Measurements from ENCODE around the gene KLHL12. TPM values are rescaled to one million over a fixed set of nuclear protein-coding genes. Genes with fewer than 3 reads are reported as not detected.

KLHL12 gene
- total RNA-seq, 2 donors from 2014 or later: 28.7 to 29.6 TPM

DNA sequence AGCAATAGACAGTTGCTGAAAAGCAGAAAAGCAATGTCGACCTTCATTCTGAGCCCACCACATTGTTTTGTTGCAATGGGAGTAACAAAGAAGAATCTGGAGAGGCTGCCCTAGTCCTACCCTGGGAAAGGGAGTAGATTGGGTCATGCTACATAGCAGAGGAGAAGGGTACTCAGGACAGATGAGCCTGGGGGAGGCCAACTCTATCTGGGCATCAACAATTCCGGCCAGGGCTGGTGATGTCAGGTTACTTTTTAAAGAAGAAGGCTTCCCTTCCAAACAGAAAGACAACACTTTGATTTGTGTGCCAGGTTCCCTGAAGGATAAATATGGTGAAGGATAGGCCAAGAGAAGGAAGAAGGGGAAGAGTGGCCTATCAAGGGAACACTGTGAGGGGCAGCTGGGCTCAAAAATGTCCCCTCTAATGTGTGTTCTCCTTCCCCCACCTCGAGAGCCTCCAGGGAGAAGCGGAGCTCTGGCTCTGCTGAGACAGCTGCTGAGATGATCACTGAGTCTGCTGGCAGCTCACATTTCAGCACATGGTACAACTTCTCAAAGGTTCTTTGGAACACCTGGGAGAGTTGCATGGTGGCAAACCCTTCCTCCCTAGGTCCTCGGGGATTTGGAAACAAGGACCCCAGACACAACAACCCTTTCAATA, 34.3 kb upstream of the KLHL12 start:
- intact Hi-C loops (cut with DNase I): no loop called here
- H3K27ac ChIP-seq: no peak overlapping the region
- DNase-seq: no peak
- H3K27me3 ChIP-seq: no peaks in the 10 kb centered on the region
- H3K36me3 ChIP-seq: no peaks in the 10 kb centered on the region
- H3K9me3 ChIP-seq: no peaks in the 10 kb centered on the region
- H3K9ac ChIP-seq (ENCODE audit: low read depth in 2 of 2, low read length in 2 of 2): no peak overlapping the region
- H3K4me3 ChIP-seq: no peak overlapping the region
- peaks cover 14% of the 10 kb centered on the region for H3K4me1 ChIP-seq
- TF ChIP-seq, protein P1, sequence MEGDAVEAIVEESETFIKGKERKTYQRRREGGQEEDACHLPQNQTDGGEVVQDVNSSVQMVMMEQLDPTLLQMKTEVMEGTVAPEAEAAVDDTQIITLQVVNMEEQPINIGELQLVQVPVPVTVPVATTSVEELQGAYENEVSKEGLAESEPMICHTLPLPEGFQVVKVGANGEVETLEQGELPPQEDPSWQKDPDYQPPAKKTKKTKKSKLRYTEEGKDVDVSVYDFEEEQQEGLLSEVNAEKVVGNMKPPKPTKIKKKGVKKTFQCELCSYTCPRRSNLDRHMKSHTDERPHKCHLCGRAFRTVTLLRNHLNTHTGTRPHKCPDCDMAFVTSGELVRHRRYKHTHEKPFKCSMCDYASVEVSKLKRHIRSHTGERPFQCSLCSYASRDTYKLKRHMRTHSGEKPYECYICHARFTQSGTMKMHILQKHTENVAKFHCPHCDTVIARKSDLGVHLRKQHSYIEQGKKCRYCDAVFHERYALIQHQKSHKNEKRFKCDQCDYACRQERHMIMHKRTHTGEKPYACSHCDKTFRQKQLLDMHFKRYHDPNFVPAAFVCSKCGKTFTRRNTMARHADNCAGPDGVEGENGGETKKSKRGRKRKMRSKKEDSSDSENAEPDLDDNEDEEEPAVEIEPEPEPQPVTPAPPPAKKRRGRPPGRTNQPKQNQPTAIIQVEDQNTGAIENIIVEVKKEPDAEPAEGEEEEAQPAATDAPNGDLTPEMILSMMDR (IDR thresholded peaks at IDR 0.05): no peak

DNA sequence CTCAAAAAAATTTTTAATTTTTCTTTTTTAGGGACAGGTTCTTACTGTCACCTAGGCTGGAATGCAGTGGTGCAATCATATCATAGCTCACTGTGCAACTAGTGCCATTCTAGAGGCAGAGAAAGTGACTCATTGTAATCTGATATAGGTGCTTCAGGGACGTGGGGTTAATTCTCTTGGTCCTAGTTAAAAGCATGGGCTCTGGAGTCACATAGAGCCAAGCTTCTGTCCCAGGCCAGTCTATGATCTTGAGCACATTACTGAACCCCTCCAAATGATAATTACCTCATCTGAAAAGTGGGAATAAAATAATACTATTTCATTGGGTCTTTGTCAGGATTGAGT, 32.2 kb upstream of the KLHL12 start:
- no peaks in the 10 kb centered on the region for H3K27me3 ChIP-seq
- H3K27ac ChIP-seq: no peak overlapping the region
- TF ChIP-seq, protein P1 (IDR thresholded peaks at IDR 0.05): no peak
- intact Hi-C loops (cut with DNase I): no loop called here
- H3K9me3 ChIP-seq: no peaks in the 10 kb centered on the region
- no peak overlapping the region for H3K4me3 ChIP-seq
- no peak for DNase-seq
- peaks cover 12% of the 10 kb centered on the region for H3K4me1 ChIP-seq
- no peaks in the 10 kb centered on the region for H3K36me3 ChIP-seq
- H3K9ac ChIP-seq (ENCODE audit: low read depth in 2 of 2, low read length in 2 of 2): no peak overlapping the region

GRCh38 chr1:202958544-202959275, 31.7 kb upstream of the KLHL12 start:
- TF ChIP-seq, protein P1 (IDR thresholded peaks at IDR 0.05): no peak
- H3K4me1 ChIP-seq: peaks cover 12% of the 10 kb centered on the region
- no peaks in the 10 kb centered on the region for H3K9me3 ChIP-seq
- intact Hi-C loops (cut with DNase I): no loop called here
- H3K27ac ChIP-seq: peak overlapping the region; percentile 93
- peak overlapping the region; percentile 67 to 88 for H3K9ac ChIP-seq (ENCODE audit: low read depth in 2 of 2, low read length in 2 of 2)
- DNase-seq: peak; percentile 30
- peak overlapping the region; percentile 99 for H3K4me3 ChIP-seq
- H3K27me3 ChIP-seq: no peaks in the 10 kb centered on the region
- H3K36me3 ChIP-seq: no peaks in the 10 kb centered on the region

DNA sequence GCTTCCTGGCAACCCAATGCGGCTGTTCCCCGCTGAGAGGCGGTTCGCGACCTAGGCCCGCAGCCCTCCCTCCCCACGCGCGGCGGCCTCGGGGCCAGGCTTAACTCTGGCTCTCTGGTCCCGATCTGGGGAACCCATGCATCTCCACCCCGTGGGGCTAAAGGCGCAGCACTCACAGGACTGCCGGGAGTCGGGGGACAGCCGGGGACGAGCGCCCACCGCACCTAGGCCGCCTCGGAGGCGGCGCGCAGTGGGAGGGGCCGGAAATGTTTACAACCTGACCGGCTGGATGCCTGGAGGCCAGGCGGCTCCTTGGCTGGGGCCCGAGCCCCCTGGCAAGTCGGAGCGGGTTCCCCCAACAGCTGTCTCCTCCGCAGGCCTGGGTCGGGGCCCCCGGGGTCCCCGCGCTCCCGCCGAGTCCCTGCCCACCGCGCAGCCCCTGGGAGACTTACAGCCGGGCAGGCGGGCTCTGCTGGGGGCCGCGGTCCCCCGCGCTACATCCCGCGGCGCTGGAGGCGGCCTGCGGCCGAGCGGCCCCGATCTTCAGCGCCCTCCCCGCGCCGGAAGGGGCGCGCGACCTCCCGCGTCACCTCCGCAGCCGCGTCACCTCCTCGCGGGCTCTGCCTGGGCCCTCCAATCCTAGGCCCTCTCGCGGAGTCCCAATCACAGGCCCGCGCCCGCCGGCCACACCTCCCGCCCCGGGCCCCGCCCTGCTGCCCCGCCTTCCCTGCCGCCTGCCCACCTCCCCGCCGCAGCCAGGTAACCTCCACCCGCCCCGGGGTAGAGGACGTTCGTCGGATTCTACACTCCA, 30.9 kb upstream of the KLHL12 start, which contains the start of gene ADIPOR1:
Gene ADIPOR1 (minus strand): TSS at position 580 of the 811 bp plus-strand sequence. CDS start 7,242 bp downstream, outside the sequence.
- DNase-seq: peak; percentile 95
- H3K27ac ChIP-seq: peak within 1 kb of the TSS; percentile 93
- intact Hi-C loops (cut with DNase I): no loop called here
- H3K4me3 ChIP-seq: peak within 1 kb of the TSS; percentile 99
- H3K9me3 ChIP-seq: no peaks in the 10 kb centered on the region
- no peaks in the 10 kb centered on the region for H3K36me3 ChIP-seq
- H3K9ac ChIP-seq (ENCODE audit: low read depth in 2 of 2, low read length in 2 of 2): peak within 1 kb of the TSS; percentile 90 to 99
- H3K4me1 ChIP-seq: peaks cover 12% of the 10 kb centered on the region
- H3K27me3 ChIP-seq: no peaks in the 10 kb centered on the region
- TF ChIP-seq, protein P1 (IDR thresholded peaks at IDR 0.05): no peak

DNA sequence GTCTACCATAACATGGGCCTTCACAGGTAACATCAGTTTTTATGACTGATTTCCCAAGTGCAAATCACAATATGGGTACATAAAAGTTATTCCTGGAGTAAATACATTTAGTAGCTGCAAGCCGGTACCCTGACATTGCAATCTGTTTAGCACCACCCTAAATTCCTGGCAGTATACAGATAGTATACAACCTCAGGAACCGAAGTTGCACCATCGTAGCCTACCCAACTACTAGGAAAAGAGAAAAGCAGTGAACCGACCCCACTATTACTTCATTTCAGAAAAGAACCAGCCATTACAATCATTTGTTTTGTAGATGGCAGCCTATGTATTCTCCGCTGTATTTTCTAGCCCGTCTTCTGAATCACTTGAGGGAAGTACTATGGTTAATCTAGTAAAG, 29.9 kb upstream of the KLHL12 start:
- Histone ChIP-seq H3K36me3 (no peaks in the 10 kb centered on the region), H3K4me1 (peaks cover 12% of the 10 kb centered on the region), H3K9me3 (no peaks in the 10 kb centered on the region), H3K4me3 (peak overlapping the region; percentile 99), H3K27ac (peak overlapping the region; percentile 93), H3K27me3 (no peaks in the 10 kb centered on the region), H3K9ac (ENCODE audit: low read depth in 2 of 2, low read length in 2 of 2) (peak overlapping the region; percentile 90 to 99)
- TF ChIP-seq, protein P1 (IDR thresholded peaks at IDR 0.05): no peak
- no peak for DNase-seq
- intact Hi-C loops (cut with DNase I): no loop called here
